Smooth muscle cell of bladder (primary cell): ENCODE results near the gene DDX5. TPM values are rescaled to one million over a fixed set of nuclear protein-coding genes. Genes with fewer than 3 reads are reported as not detected.

ENCODE experiments used
- total RNA-seq: library from RNA; depleted of rRNA; stranded (reverse); fragments of >200 nt; gene quantifications from 2 replicates; pipeline ENCODE4 v1.2.3, GENCODE V29; 2014

Gene DDX5
- 285 and 349 TPM in 2 replicates for total RNA-seq

GRCh38 chr17:64506201-64506575, at the start of gene DDX5:
Gene DDX5, minus strand, starts transcription at chr17:64506289. Its CDS starts 170 bp downstream, at chr17:64506119.

GRCh38 chr17:64506576-64507412, 705 bp upstream of the DDX5 start, which contains the start of gene CEP95:
Gene CEP95, plus strand, starts transcription at chr17:64506977. Its CDS starts 121 bp downstream, at chr17:64507098.

GRCh38 chr17:64496786-64497564, 9.1 kb downstream of the DDX5 start, which contains the start of gene POLG2:
Gene POLG2, minus strand, starts transcription at chr17:64497054. Its CDS starts 86 bp downstream, at chr17:64496968.

GRCh38 chr17:64448665-64449512, 57.2 kb downstream of the DDX5 start, which contains the start of gene MILR1:
Gene MILR1, plus strand, starts transcription at chr17:64449115. Its CDS starts 54 bp downstream, at chr17:64449169.

Other genes starting within 250 kb of the DDX5 start
- 12.7 and 23.7 TPM in 2 replicates for gene TEX2, start 243.0 kb downstream of the DDX5 start, total RNA-seq
- 0.28 and 1.4 TPM in 2 replicates for gene PECAM1, start 115.4 kb downstream of the DDX5 start, total RNA-seq
- 6.7 and 8.5 TPM in 2 replicates for gene MILR1, start 57.2 kb downstream of the DDX5 start, total RNA-seq
- 7.5 and 10.5 TPM in 2 replicates for gene POLG2, start 9.2 kb downstream of the DDX5 start, total RNA-seq
- gene CEP95, start 688 bp upstream of the DDX5 start, total RNA-seq, result 18.1 and 25.3 TPM in 2 replicates
- 83.8 and 95.6 TPM in 2 replicates for gene SMURF2, start 156.0 kb upstream of the DDX5 start, total RNA-seq